NCI-H2107 treated with DMSO at 0.1 percent for 48 hours (cell line): ENCODE results near the gene TBC1D14.
"Not testable (repeated sequence)": the region's sequence is repeated elsewhere in the genome, so short reads cannot be mapped to it uniquely, and the experiment has no call there.

Experiments
- DNase-seq: peaks from one replicate; lab custom pipeline; 2025; ENCODE audit not compliant: unreplicated experiment; lab: John Stamatoyannopoulos, UW

The TBC1D14 gene

DNA sequence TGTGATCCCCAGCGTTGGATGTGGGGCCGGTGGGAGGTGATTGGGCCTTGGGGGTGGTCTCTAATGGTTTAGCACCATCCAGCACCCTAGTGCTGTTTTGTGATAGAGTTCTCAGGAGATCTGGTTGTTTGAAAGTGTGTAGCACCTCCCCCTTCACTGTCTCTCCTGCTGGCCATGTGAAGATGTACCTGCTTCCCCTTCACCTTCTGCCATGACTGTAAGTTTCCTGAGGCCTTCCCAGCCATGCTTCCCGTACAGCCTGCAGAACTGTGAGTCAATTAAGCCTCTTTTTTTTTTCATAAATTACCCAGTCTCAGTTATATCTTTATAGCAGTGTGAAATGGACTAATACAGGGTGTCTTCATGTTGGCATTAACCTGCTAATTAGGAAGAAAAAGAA, 19.3 kb upstream of the TBC1D14 start:
- no peak for DNase-seq

- not testable (repeated sequence) for DNase-seq
Measured at GRCh38 chr4:6890971-6891370, 18.7 kb upstream of the TBC1D14 start.

- DNase-seq = no peak
Measured at GRCh38 chr4:6891436-6892170, 18.0 kb upstream of the TBC1D14 start.

GRCh38 chr4:6892190-6892908, 17.3 kb upstream of the TBC1D14 start:
- no peak for DNase-seq

GRCh38 chr4:6892909-6893202, 16.8 kb upstream of the TBC1D14 start:
- no peak for DNase-seq

DNA sequence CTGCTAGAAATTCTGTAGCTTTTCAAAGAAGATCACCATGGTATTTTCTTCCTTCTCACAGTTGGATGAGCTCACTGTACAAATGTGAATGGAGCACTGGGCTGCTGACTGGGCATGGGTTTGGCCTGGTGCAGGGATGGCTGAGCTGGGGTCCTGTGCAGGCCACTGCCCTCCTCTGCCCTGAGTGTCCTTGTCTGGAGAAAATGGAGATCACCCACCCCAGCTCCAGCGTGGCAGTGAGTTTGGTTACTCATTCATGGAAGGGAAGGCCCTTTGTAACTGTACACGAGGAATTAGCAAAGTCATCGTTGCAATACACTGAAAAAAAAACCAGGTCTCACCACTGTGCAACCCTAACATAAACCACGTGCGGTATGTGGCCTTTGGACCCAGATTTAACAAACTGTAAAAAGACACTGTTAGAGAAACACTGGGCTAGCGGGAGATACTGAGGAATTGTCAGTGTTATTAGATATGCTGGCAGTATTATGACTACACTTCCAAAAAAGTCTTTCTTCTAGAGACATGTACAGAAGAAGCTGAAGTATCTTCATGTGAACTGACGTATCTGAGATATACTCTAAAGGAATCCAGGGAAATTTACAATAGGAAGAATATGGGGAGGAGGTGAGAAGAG, 16.1 kb upstream of the TBC1D14 start:
- DNase-seq = no peak

GRCh38 chr4:6894086-6894478, 15.5 kb upstream of the TBC1D14 start:
- DNase-seq = no peak

DNA sequence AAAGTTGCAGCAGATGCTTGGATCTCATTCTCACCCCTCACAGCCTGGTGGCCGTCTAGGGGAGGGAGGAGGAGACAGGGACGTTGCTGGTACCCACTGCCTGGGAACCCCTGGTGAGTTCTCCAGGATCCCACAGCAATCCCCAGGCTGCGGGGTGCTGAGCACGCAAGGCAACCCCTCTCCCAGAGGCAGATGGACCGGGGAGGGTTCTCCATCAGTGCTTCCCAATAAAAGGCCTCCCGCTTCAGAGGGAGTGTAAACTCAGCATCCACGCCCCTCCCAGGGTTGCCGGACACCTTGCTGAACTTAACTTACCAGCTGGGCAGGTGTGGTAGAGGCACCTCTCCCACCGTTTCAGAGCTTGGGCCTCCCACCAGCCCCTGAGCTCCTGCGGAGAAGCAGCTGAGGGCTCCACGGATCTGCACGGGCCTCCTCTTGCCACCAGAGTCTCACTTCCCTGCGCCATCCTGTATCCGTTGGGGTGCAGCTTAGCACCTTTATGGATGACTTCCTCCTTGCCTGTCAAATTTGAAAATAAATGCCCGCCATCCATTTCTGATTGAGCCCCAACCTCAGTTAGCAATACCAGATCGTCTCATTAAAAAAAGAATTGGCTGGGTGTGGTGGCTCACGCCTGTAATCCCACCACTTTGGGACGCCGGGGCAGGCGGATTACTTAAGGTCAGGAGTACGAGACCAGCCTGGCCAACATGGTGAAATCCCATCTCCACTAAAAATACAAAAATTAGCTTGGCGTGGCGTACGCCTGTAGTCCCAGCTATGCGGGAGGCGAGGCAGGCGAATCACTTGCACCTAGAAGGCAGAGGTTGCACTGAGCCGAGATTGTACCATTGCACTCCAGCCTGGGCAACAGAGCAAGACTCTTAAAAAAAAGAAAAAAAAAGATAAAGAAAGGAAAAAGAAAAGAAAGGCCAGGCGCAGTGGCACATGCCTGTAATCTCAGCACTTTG, 14.8 kb upstream of the TBC1D14 start:
- DNase-seq = no peak

DNA sequence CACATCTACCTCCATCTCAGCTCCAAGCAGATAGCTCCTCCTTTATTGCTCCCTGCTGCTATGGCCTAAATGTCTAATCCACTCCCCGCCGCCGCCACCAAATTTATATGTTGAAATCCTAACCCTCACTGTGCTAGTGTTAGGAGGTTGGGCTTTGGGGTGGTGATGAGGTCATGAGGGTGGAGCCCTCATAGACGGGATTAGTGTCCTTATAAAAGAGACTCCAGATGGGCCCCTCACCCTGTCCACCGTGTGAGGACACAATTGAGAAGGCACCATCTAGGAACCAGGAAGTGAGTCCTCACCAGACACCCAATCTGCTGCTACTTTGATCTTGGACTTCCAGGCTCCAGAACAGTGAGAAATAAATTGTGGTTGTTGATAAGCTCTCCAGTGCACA, 13.6 kb upstream of the TBC1D14 start:
- no peak for DNase-seq

DNA sequence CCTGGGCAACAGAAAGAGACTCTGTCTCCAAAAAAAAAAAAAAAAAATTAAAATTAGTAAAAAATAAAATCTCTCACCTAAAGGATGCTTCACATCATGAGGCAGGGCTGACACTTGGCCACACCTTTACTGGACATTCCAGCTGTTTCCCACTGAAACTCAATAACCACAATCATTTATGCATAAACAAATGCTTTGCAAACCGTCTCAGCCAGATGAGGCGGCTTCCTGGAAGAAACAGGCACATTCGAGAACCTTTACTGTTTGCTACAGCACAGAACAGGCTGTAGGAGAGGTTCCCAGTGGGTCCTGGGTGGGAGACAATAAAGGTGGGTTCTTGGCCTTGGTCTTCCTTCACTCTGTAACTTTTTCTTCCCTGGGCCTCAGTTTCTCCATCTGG, 10.9 kb upstream of the TBC1D14 start:
- no peak for DNase-seq

GRCh38 chr4:6900181-6900812, 9.3 kb upstream of the TBC1D14 start:
- DNase-seq = no peak

- no peak for DNase-seq
Measured at GRCh38 chr4:6900956-6901355, 8.7 kb upstream of the TBC1D14 start.

- DNase-seq = no peak
Measured at GRCh38 chr4:6901669-6902317, 7.8 kb upstream of the TBC1D14 start.

DNA sequence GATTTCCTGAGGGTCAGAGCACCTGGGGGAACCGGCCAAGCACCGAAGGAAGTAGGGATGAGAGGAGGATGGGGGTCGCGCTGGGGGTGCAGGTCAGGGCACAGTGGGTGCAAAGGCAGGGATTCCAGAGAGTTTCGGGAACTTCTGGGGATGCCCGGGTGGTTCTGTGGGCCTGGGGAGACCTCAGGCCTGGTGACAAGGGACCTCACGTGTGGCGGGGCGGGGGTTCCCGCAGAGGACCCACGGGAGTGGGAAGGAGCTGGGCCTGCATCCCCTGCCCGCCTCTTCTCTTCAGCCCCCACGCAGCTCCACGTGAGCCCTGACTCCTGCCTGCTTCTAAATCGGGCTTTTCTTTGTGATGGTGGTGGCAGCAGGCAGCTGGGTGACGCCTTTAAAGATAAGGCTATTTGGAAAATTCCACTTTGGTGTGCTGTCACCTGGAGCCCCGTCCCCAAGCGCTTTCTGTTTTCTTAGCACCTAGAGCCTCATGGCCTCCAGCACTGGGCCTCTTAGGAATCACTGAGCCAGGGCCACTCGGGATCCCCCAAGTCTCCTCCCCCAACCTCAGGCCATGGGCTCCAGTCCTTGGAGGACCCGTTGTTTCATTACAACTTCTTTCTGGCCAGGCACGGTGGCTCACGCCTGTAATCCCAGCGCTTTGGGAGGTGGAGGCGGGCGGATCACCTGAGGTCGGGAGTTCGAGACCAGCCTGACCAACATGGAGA, 7.1 kb upstream of the TBC1D14 start:
- no peak for DNase-seq

- DNase-seq = no peak
Measured at GRCh38 chr4:6905516-6906445, 3.8 kb upstream of the TBC1D14 start.

DNA sequence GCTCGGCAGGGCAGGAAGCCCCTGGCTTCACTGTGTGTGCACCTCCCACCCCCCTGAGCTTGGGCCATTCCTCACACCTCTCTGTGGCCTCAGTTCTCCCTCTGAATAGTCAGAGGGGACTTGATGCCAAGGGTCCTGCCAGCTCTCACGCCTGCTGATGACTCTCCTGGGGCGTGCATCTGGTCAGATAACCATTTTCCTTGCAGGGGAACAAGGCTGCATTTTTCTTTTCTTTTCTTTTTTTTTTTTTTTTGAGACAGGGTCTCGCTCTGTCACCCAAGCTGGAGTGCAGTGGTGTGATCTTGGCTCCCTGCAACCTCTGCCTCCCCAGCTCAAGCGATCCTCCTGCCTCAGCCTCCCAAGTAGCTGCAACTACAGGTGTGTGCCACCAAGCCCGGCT, 3.1 kb upstream of the TBC1D14 start:
- not testable (repeated sequence) for DNase-seq

GRCh38 chr4:6907658-6908191, 1.9 kb upstream of the TBC1D14 start:
- no peak for DNase-seq

DNA sequence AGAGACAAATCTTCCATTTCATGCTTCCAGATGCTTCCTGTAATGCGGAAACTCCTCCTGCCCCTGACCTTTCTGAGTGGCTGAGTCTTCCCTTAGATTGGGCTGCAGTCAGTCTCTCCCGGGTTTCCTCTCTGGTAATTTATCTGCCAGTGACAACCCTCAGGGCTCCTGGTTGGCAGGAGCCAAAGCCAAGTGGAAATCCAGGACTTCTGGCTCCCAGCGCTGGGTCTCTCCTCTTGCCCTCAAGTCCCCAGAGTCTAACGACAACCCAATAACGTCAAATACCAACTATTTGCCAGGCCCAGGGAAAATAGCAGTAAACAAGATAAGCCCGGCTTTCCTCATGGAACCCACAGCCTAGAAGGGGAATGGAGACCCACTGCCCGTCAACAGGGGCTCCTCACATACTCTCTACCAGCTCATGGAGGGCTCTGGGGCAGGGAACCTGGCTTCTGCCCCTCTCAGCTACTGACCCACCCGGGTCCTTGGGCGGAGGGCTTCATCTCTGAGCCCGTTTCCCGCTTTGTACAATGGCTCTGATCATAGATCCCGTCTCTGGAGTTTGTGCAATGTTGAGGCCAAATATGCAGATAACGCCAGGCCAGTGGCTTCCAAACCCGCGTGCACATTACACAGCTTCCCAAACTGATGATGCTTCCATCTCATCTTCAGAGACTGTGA, 1.1 kb upstream of the TBC1D14 start:
- DNase-seq = no peak
